Occipital lobe (tissue), 2 donors: Measurements from ENCODE around the gene TAF12. TPM values are rescaled to one million over a fixed set of nuclear protein-coding genes. Genes with fewer than 3 reads are reported as not detected.
"Not testable (repeated sequence)": the region's sequence is repeated elsewhere in the genome, so short reads cannot be mapped to it uniquely, and the experiment has no call there.

ENCODE experiments used
- DNase-seq: peaks from one replicate; lab custom pipeline; 2025; lab: John Stamatoyannopoulos, UW
- total RNA-seq: library from RNA; depleted of rRNA; stranded (reverse); fragments of >200 nt; gene quantifications from one replicate; pipeline ENCODE4 v1.2.3, GENCODE V29; 2014

Gene TAF12
- total RNA-seq, 1 donor from 2014 or later: 20.1 TPM

DNA sequence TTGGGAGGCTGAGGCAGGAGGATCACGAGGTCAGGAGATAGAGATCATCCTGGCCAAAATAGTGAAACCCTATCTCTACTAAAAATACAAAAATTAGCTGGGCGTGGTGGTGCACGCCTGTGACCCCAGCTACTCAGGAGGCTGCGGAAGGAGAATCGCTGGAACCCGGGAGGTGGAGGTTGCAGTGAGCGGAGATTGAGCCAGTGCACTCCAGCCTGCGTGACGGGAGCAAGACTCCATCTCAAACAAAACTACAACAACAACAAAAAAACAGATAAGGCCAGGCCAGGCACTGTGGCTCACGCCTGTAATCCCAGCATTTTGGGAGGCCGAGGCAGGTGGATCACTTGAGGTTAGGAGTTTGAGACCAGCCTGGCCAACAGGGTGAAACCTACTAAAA lies 2.5 kb upstream of the TAF12 start:
- DNase-seq: not testable (repeated sequence)

DNA sequence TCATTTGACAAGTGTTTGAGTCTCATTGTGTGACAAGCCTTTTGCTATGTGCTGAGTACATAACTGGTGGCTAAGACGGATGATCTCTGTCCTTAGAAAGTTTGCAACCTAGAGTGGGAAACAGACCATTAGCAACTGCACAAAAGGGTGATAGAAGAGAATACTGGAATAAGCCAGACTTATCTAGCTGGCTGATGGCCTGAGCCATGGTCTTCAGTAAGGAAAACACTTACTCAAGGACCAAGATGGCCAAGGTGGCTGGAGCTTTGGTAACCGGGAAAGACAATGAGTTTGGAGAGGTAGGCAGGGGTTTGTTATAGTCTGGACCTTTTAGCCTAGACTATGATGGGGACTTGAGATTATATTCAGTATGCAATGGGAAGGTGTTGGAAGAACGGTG lies 1.6 kb upstream of the TAF12 start:
- DNase-seq: no peak

DNA sequence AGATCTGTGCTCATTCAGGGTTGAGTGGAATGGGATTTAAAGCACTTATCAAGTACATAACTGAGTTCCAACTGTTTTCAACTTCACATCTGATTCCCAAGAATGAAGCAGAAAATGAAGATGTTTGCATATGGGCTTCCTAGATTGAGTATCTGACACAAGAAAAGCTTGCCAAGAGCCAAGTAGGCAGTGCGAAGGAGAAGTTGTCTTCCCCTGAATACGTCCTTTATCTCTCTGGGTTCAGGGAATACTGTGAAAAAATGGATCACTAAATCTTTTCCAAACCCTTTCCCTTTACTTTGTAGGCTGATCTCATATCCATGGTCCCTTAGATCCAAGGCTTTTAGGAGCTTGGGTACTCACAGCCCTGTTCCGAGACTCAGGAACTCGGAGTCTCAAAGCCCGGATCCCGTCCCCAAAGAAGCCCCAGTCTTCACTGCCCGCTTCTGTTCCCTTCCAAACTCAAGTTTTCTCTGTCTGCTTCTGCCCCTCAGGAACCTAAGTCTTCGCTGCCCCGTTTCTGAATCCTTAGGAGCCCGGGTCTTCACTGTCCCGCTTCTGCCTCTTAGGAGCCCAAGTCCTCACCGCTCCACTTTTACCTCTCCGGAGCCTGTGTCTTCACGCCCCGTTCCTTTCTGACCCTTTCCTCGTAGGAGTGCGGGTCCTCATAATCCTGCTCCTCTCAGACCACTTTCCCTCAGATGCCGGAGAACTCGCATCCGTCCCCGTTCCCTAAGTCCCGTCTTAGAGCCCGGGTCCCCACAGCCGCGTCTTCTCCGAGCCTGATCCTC lies 616 bp downstream of the TAF12 start:
- DNase-seq: no peak

DNA sequence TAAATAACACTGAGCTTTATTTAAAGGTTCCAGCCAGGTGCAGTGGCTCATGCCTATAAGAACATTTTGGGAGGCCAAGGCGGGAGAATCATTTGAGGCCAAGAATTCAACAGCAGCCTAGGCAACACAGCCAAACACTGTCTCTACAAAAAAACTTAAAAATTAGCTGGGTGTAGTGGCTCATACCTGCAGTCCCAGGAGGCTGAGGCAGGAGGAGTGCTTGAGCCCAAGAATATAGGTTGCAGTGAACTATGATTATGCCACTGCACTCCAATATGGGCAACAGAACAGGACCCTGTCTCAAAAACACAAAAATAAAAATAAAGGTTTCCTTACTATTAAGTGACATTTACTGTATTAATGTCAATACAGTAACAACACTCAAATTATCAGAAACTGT lies 2.1 kb downstream of the TAF12 start:
- no peak for DNase-seq

DNA sequence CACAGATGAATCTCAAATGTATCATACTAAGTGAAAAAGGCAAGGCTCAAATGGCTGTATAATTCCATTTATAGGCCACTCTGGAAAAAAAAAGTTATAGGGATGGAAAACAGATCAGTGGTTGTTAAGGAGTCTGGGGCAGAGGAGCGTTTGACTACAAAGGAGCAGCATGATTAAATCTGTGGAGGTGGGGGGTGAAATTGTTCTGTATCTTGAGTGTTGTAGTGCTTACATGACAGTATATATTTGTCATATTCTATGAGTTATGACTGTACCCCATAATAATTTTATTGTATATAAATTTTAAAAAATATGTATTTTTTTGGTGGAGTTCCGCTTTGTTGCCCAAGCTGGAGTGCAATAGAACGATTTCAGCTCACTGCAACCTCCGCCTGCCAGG lies 10.3 kb downstream of the TAF12 start:
- no peak for DNase-seq

DNA sequence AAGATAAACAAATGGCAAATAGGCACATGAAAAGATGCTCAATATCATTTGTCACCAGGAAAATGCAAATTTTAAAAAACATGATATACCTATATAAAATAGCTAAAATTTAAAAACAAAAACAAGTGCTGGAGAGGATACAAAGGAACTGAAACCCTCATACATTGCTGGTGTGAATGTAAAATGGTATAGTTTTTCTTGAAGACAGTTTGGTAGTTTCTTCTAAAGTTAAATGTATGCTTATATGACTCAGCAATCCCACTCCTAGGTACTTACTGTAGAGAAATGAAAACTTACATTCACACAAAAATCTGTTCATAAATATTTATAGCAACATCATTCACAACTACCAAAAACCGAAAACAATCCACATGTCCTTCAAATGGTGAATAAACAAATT lies 11.2 kb downstream of the TAF12 start:
- no peak for DNase-seq

DNA sequence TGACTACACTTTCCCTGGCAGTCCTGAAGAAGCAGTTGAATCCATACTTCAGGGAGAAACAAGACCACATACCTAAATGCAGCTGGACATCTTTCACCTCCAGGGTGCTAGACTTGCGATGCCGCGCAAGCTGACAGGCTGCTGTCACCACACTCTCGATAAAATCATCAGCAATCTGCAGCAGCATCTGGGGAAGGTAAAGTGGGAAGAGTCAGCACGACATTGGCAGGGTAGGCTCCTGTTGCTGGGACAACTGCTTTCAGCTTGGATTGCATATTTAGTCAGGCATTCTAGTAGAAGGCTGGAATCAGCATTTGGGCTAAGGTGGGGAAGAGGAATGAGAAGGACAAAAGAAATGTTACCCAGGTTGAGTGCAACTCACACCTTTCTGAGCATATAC lies 29.7 kb downstream of the TAF12 start:
- DNase-seq: no peak

DNA sequence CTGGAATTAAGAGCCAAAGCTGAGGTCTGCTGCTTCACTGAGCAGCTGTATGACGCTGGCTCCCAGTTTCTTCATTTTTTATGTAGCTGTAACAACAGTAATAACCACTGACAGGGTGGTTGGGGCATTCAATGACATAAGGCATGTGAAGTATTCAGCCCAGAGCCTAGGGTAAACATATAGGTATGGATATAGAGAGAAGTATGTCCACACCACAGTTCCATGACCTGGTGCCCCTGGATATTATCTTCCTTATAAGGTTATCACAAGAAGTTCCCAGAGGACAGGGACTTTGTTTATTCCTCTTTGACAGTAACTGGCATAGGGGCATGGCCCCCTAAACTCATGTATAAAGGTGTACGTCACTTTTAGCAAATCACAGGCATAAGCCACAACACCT lies 36.1 kb downstream of the TAF12 start:
- no peak for DNase-seq

DNA sequence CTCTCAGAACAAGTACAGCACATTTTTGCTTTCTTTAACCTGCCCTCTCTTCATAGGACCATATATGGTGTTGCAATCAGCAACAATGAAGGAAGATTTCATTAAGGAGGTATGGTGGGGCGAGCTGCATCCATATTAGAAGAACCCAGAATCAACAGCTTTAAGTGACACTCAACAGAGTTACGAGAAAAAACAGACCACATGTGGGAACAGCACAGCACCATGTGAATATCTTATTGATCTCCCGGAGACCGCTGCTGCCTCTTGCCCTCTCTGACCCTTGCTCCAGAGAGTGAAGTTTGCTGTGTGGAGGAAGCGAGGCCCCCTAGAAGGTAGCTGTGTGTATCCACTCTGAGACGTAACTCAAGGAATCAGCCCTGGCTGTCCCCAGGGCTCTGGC lies 37.9 kb downstream of the TAF12 start:
- no peak for DNase-seq

DNA sequence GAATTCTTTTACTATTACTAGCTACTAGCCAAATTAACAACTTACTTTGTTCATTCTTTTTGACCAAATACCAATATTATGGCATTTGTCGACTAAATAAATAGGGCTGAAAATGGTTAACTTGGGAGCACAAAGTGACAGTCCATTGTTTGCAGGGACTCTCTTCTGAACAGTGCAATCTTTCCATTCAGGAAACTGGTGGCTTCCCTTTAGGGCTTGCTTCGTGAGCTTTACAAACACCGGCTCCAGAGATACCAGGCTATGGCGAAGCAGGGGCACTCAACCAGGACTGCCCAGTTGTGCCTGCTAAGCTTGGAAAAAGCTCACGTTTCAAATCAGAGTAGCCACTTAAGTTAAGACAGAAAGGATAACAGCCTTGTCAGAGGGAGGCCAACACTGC lies 38.5 kb downstream of the TAF12 start:
- DNase-seq: no peak

DNA sequence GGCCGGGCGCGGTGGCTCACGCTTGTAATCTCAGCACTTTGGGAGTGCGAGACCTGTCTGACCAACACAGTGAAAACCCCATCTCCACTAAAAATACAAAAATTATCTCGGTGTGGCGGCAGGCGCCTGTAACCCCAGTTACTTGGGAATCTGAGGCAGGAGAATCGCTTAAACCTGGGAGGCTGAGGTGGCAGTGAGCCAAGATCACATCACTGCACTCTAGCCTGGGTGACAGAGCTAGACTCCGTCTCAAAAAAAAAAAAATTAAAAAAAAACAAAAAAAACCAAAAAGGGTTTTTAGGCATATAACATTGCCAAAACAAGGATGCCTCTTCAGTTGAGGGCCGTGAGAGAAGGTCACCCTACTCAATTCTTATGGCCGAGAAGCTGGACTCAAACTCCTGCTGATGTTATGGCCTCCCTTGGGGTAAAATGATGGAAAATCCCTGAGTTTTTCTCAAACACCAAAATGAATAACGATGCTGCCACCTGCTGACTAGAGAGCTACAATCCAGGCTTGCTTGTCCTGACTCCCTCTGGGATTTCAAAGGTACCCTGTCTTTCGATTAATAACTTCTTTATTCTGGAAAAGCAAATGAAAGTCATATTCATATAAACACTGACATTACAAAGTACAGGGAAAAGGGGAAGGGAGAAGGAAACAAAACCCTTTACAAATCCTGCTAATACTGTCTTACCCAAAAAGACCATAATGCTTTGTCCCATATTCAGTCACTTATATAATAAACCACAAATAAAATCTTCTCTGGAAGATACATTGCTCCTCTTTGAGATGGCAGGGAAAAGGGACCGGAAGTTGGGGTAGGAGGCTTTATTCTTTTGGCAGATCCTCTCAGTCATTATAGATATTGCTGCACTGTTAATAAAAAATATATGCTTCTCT lies 40.1 kb downstream of the TAF12 start:
- peak; percentile 26 for DNase-seq

DNA sequence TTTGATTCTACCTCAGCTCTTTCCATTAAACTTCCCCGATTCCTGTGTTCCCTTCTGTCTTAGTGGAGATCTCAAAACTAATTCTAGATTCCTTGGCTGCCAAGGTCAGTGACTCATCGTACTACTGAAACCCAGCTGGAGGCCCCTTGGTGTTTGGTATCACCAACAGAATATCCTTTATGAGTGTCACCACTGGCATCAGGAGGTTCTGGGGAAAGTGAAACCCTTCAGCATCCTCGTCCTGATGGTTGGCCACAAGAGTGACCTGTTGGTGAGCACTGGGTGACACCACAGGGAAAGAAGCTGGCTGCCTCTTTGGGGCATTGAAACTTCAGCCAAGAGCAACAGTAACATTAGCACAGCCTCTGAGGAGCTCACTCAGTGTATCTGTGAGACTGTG lies 41.2 kb downstream of the TAF12 start:
- no peak for DNase-seq

DNA sequence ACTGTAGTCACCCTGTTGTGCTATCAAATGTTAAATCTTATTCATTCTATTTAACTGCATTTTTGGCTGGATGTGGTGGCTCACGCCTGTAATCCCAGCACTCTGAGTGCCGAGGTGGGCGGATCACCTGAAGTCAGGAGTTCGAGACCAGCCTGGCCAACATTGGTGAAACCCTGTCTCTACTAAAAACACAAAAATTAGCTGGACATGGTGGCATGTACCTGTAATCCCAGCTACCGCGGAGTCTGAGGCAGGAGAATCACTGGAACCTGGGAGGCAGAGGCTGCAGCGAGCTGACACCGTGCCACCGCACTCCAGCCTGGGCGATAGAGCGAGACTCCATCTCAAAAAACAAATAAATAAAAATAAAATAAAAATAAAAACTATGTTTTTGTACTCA lies 46.6 kb downstream of the TAF12 start:
- DNase-seq: not testable (repeated sequence)

DNA sequence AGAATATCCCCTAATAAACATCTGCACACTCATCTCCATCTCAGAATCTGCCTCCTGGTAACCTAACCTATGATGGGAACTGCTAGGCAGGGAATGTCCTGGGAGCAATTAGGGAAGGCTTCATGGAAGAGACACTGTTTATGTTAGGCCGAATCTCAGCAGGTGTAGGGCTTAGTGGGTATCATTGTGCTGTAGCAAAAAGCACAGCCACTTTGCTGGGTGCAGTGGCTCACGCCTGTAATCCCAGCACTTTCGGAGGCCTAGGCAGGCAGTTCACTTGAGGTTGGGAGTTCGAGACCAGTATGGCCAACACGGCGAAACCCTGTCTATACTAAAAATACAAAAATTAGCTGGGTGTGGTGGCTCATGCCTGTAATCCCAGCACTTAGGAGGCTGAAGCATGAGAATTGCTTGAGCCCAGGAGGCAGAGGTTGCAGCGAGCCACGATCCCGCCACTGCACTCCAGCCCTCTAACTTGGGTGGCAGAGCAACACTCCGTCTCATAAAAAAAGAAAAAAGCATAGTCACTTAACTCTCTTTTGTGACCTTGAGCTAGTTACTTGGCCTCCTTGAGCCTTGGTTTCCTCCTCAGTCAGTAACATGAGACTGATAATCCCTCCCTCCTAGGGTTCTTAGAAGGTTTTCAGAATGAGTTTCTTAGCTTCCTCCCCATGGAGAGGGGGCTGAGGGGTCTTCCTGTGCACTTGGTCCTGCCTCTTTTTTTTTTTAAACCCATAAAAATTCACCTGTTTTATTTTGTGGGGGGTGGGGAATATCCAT lies 47.3 kb downstream of the TAF12 start:
- no peak for DNase-seq

DNA sequence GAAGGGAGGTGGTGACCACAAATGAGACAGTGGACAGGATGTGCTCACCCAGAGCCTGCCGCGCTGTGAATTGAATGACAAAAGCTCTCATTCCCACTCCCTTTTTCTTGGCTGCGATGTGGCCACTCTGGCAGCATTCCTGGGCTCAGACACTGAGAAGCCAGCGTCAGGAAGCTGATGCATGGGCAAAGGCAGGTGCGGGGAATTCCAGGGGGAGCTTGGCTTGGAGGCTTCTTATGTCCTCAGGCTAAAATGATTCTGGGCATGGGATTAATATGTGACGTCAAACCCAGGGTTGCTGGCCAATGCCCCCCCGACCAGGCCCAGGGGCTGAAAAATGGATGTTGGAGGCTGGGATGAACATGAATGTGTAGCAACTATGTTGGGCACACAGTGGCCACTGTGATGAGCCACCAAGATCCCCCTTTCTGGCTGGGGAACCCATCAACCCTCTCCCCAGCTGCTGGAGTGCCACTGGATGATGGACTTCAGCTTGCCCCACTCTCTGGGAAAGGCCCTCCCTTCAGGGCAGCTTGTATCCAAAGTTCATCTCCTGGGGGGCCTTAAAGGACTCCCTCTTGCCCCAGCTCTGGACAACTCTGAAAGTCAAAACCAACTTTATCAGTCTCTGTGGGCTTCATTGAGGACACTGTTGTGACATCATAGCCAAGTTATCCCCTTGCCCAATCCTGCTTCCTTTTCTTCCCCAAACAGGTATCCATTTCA lies 48.0 kb downstream of the TAF12 start:
- DNase-seq: not testable (repeated sequence)

DNA sequence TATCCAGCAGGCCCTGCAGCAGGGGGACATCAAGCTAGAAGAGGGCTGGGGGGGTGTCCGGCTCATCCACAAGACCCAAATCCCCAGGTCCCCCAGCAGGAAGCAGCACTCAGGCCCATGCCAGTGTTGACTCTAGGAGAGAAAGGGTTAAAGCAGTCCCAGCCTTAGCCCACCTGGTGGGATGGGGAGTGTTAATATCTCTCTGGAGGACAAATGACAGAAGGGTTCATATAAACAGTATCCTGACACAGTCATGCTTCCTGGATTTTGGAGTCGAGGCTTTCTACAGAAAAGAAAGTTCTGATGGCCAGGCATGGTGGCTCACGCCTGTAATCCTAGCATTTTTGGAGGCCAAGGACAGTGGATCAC lies 48.9 kb downstream of the TAF12 start:
- not testable (repeated sequence) for DNase-seq

DNA sequence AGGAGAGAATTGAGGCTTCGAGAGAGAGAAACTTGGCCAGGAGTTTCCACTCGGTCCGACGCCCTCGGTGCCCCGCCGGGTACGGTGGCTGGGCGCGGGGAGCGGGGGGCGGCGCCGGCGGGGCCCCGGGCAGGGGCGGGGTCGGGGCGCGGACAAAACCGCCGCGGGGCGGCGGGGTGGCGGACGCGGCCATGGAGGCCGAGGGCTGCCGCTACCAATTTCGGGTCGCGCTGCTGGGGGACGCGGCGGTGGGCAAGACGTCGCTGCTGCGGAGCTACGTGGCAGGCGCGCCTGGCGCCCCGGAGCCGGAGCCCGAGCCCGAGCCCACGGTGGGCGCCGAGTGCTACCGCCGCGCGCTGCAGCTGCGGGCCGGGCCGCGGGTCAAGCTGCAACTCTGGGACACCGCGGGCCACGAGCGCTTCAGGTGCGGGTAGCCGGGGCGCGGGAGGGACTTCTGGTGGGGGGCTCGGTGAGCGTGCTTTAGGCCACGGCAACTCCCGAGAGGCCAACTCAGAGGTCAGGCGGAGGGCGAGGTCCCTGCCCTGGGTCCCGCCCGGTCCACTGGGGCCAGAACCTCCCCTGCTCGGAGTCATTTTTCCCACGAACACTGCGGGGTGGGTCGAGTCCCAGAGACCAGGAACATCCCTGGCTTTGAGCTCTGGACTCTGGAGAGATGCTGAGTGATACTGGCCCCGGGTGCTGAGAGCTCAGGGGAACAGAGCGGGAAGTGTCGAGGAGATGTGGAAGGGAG lies 50.4 kb downstream of the TAF12 start:
- no peak for DNase-seq

DNA sequence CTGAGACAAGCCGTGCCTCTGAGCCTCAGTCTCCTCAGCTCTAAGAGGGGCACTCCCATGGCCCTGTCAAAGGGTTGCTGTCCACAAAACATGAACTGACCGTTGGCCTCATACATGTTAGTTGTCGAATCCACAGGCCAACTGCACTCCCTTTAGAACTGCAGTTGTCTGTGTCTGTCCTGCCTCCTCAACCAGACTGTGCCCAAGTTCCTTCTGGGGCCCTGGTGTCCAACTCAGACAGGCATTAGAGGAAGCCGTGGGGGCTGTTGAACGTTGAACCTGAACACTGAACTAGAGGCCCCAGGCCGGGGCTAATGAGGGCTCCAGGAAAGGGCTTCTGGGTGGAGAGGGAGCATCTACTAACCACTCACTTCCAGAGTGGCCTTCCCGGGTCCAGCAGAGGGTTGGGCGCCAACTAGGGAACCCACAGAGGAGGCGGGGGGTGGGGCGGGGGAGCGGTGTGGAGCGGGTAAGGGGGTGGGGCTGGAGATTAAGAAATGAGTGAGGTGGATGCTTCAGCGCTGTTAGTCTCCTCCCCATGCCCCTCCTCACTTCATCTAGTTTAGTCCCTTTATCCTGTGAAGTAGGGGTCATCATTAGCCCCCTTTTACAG lies 51.1 kb downstream of the TAF12 start, which contains the start of gene RAB42:
TSS of gene RAB42 (plus strand) at position 558 of the 613 bp plus-strand sequence. CDS start 247 bp downstream, outside the sequence.
- no peak for DNase-seq

DNA sequence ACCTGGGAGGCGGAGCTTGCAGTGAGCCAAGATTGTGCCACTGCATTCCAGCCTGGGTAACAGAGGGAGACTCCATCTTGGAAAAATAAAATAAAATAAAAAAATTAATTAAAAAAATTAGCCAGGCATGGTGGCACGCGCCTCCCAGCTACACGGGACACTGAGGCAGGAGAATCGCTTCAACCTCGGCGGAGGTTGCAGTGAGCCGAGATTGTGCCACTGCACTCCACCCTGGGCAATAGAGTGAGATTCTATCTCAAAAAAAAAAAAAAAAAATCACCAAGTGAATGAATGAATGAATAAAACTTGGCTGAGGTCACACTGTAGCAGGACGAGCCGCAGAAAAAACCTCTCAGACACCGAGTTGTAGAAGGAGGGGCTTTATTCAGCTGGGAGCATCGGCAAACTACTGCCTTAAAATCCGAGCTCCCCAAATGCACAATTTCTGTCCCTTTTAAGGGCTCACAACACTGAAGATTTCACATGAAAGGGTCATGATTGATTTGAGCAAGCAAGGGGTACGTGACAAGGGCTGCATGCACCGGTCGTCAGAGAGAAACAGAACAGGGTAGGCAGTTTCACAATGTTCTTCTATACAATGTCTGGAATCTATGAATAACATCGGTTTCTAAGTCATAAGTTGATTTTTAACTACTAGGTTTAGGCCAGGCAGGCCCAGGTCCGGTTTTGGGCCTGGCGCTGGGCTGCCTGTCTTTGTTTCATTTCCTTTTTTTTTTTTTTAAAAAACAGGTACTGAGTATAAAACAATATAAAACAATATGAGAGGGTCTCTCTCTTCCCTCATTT lies 56.1 kb downstream of the TAF12 start:
- DNase-seq: not testable (repeated sequence)
